HG03108 (cell line): ENCODE results near the gene FUBP1.
A peak's percentile ranks its signal among the peaks of the same experiment; 100 is the strongest.
"Not testable (repeated sequence)": the region's sequence is repeated elsewhere in the genome, so short reads cannot be mapped to it uniquely, and the experiment has no call there.

ENCODE experiments used
- ATAC-seq: cut with Tn5 transposase; IDR thresholded peaks from one replicate; pipeline ENCODE4 v1.9.1; 2021; ENCODE audit warnings: moderate library complexity; ENCODE audit not compliant: unreplicated experiment

FUBP1 gene

DNA sequence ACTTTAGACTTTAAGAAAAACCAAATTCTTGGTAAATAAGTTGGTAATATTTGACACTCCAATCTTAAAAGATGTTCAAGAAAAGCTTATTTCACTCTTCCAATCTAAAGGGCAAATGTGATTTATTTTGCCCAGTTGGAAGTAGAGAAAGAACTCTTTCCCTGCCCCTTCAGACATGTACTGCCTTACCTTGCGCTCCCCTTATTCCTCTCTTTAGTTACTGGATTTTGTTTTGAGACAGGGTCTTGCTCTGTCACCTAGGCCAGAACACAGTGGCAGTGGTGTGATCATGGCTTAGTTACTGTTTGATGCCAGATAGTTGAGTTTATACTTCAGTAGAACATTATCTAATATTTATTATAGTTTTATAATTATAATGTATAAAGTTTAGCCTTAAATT, 27.5 kb downstream of the FUBP1 start:
- no peak for ATAC-seq

DNA sequence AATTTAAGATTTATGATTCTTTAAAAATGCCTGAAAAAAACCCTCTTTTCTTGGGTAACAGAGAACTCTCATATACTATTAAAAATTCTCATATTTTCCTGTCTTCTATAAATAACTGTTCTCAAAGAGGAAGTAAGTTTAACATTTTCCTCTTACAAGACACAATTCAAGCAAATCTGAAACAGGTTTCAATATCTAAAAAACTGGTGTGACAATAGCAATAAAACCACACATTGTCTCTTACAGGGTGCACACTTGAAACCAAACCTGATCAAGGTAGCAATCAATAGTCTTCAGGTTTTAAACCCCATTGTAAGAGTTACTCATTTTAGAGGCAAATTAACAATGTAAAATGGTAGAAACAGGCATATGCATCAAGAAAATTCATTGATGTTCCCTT, 28.0 kb downstream of the FUBP1 start:
- ATAC-seq = peak; percentile 46

DNA sequence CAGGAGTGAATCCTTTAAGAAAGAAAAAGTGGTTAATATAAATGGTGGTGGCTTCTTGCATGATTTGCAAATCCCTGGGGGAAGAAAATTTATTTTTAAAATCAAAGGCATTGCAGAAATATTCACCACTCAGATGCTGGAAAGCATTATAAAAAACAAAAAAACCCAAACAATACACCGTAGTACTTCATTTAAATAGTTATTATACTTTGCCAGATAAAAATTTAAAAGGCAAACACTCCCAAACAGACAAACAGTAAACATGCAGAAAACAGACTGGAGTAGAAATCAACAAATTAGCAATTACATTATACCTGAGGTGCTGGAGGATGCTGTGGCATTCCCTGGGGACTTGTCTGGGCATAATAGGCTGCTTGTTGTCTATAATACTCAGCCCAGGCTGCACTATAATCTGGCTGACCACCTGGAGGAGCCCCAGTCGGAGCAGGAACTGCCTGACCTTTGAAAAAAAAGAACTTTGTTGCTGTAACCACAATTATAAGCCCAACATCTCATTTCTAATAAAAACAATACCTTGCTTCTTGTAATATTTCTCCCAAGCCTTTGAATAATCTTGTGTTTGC, 29.9 kb downstream of the FUBP1 start:
- no peak for ATAC-seq

DNA sequence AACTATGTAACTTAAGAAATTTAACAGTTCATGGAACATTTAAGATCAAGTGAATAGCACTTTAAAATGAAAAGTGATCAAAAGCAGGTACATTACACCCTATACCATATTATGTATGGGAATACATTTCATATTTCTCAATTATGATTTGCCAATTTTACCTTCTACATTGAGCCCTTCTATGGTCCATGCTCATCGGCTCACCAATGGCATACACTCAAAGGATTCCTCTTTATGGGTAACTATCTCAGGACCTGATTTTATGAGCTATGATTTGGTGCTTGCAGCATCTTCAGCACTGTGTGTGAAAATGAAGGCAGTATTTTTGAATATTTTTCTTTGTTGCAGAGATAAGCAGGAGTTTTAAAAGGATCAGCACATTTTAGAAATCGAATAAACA, 33.5 kb downstream of the FUBP1 start:
- no peak for ATAC-seq

DNA sequence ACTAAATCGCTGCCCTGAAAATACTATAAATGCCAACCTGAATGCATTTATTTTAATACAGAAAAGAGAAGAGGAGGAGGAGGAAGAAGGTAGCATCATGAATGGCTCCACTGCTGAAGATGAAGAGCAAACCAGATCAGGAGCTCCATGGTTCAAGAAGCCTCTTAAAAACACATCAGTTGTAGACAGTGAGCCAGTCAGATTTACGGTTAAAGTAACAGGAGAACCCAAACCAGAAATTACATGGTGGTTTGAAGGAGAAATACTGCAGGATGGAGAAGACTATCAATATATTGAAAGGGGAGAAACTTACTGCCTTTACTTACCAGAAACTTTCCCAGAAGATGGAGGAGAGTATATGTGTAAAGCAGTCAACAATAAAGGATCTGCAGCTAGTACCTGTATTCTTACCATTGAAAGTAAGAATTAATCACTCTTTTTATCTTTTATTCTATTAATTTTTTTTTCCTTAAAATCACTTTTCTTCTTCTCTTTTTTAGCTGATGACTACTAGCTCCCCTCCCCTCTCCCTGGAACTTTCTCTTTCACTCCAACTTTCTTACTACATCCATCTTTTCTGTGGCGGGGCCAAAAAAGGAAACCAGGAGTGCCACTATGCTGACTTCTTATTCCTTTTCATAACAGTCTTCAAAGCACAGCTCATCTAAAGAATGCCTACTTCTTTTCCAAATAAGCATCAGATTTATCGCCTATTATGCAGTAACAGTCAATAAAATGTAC, 36.3 kb downstream of the FUBP1 start:
- no peak for ATAC-seq

DNA sequence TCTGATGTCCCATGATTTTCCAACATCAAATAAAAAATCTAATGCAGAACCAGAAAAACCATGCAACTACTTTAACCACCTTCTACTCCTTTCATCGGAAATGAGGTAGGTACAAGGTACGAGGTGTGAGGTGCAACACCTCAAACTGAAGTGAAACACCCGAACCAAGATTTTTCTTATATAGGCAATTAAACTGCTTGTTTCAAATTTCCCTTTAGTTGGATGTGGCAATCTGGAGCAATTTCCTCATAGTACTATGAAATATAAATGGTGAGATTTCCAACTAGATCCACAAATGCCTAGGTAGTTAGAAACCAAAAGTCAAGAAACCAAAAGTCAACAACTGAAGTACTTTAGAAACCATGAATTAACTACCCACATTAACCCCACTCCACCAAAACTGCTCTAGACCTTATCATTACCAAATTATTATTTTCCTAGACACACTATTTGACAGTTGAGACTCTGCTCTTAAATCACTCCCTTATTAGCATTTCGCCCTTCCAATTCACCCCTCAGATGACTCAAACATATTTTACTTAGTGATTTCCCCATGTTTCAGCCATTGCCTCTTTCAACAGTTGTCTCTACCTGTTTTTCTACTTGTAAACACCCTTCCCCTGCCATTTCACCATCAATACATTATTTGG, 37.8 kb downstream of the FUBP1 start:
- no peak for ATAC-seq

DNA sequence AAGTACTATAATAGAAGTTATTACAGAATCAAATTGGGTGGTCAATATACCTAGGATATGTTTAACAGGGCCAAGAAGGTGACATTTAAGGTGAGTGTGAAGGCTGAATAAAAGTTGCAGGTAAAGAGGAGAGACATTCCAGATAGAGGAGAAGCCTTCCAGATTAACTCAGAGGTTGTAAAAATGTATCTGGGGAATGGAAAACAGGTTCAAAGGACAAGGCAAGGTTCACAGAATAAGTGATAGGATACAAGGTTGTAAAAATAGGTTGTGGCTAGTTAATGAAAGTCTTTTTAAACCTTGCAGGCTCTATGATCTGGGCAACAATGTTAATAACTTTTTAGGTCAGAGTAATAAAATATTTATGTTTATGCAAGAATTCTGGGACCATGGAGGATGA, 40.2 kb downstream of the FUBP1 start:
- no peak for ATAC-seq

DNA sequence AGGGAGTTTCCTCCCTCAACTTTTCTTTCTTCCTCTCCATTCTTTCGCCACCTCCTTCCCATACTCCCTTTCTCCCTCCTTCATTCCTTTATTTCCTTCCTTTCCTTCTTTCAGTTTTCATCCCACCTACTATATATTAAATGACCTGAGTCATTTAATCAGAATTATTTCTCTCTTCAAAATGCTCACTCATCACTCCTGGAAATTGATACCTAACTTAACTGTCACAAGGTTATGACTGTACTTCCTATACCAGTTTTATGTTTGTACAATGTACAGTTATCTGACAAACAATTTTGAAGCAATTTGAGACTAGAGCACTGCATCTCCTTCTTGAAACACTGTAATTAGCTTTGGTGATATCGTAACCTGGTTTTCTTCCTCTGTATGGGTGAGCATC, 49.1 kb downstream of the FUBP1 start:
- no peak for ATAC-seq

DNA sequence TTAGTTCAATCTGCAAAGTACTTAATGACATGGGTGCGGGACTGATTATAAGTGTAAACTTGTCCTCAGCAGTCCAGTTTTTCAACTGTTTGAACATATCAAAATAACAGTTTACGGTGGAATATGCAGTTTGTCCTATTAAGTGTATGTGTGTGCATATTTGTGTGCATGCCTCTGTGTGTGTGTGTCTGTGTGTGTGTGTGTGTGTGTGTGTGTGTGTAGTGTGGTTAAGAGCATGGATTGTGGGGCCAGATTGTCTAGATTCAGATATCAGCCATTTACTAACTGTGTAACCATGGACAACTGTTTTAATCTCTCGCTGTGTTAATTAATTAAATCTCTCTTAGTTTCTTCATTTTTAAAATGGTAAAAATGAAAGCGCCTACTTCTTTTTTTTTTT, 51.5 kb downstream of the FUBP1 start:
- ATAC-seq = no peak

DNA sequence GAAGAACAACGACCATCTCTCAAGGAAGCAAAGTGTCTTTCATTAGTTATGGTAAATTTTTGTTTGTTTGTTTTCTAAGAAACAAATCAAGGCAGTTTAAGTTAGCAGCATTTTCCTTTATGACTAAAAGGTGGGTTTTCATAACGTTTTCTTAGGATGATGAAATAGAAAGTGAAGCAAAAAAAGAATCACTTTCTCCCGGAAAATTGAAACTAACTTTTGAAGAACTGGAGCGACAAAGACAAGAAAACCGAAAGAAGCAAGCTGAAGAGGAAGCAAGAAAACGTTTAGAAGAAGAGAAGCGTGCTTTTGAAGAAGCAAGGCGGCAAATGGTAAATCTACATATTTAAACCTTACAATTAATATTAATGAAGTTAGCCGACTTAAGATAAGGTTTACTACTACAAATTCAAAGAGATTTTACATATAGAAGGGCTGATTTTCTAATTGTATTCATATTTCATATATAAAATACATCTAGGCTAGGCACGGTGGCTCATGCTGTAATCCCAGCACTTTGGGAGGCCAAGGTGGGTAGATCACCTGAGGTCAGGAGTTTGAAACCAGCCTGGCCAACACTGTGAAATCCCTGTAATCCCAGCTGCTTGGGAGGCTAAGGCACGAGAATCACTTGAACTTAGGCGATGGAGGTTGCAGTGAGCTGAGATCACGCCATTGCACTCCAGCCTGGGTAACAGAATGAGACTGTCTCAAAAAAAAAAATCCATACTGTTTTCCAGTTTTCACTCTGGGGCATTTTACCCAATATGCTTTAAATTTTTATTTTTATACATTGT, 52.1 kb downstream of the FUBP1 start:
- ATAC-seq = no peak

DNA sequence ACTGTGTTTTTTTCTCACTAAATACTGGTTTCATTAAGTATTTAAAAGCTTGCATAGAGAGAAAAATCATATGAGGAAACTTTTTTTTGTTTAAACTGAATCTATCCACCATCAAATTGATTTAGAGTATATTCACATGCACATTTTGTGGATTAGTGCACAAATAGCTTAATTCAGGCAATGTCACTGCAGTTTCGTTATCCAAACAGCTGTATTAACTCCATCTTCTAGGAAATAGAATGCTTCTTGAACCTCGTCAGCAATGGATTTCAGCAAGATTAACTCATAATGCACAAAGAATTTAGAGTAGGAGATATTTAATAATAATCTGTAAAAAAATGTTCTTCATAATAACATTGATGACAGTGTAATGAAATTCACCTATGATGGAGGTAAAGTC, 52.9 kb downstream of the FUBP1 start:
- ATAC-seq = no peak

DNA sequence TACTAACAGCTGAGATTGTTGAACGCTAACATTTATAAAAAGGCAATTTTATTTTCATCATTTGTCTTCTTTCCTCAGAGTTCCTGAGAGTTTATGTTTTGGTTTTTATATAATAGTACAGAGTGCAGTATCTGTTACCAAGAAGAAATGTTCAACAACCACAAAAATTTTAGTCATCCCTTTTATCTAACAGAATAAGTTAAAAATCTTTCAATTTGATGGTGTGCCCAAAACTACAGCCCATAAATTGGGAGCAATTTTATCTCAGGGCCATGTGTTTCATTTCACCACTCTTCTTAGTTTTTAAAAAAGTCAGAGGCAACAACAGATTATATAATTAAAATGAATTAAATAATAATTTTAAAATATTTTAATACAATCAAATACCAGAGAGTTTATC, 53.4 kb downstream of the FUBP1 start:
- no peak for ATAC-seq

DNA sequence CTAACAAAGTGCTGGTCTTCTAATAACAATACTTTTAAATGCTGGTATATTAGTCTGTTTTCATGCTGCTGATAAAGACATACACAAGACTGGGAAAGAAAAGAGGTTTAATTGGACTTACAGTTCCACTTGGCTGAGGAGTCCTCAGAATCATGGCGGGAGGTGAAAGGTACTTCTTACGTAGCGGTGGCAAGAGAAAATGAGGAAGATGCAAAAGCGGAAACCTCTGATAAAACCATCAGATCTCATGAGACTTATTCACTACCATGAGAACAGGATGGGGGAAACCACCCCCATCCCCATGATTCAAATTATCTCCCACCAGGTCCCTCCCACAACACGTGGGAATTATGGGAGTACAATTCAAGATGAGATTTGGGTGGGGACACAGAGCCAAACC, 60.0 kb downstream of the FUBP1 start:
- ATAC-seq = not testable (repeated sequence)

DNA sequence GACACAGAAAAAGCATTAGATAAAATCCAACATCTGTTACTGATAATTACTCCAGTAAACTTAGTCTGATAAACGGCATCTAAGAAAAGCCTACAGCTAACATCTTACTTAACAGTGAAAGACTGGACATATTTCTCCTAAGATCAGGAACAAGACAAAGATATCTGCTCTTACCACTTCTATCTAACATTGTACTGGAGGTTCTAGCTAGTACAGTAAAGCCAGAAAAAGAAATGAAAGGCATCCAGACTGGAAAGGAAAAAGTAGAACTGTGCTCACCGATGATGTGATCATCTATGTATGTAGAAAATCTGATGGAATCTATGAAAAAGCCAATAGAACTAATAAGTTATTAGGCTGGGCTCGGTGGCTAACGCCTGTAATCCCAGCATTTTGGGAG, 68.8 kb downstream of the FUBP1 start:
- no peak for ATAC-seq

DNA sequence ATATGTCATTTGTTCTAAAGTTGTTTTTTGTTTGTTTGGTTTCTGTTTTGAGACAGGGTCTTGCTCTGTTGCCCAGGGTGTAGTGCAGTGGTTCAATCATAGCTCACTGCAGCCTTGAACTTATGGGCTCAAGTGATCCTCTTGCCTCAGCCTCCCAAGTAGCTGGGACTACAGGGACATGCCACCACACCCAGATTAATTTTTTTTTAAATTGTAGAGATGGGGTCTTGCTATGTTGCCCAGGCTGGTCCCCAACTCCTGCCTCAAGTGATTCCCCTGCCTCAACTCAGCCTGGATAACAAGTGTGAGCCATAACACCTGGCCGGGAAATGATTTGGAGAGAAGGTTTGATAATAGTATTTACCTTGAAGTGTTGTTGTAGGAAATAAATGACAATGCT, 72.2 kb downstream of the FUBP1 start:
- no peak for ATAC-seq

DNA sequence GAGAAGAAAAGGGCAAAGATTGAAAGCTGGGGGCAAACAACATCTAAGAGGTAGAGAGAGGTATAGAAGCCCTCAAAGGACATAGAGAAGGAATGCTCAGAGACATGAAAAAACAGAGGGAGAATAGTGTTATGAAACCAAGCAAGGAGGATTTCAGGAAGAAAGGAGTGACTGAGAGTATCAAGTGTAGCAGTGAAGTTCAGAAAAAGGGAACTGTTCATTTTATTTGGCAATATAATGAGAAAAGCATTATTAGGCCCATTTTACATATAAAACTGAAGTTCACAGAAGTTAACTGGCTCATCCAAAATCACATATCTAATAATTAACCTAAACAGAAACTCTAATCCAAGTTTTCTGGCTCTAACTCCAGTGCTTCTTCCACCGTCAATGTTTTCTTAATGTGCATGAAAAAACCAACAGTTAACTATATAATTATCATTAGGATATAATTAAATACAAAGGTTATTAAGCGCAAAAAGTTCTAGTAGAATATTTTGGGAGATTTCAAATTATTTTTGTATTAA, 72.8 kb downstream of the FUBP1 start:
- ATAC-seq = no peak

DNA sequence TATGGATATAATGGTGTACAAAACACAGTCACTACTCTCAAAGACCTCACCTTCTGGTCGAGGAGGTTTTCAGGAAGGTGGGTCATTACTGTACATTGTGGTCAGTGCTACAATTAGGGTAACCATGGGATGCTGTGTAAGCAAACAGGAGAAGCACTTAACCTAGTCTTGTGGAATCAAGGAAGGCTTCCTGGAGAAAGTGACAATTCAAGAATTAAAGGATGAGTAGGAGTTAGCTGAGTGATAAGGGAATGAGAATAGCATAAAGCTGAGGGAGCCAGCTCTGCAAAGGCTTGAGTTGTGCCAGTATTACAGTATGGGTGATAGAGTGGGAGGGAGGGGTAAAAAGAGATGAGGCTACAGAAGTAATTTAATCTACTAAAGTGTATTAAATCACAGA, 73.3 kb downstream of the FUBP1 start:
- no peak for ATAC-seq

DNA sequence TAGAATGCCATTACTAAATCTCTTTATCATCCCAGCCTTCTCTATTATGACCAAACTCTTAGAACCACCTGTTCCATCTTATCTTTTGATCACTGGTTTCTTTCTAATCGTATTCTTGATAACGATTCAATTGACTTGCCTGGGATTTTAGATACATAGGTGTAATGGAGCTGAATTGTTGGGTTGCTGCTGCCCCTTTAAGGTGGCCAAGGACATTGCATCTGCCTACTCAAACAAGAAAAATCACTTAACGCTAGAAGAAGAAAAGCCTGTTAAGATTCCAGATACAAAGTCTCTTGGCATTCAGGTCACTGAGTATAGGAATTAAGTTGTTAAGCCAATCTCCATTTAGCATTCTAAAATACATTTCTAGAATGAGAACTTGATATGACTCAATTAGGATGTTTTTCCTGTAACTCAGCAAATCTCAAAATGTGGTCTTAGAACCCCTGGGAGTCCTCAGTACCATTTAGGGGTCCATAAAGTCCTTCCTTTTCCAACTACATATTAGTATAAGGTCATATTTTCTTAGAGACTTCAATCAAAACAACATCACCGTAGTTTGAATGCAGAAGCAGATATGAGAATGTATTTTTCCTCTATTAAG, 78.1 kb downstream of the FUBP1 start:
- no peak for ATAC-seq

DNA sequence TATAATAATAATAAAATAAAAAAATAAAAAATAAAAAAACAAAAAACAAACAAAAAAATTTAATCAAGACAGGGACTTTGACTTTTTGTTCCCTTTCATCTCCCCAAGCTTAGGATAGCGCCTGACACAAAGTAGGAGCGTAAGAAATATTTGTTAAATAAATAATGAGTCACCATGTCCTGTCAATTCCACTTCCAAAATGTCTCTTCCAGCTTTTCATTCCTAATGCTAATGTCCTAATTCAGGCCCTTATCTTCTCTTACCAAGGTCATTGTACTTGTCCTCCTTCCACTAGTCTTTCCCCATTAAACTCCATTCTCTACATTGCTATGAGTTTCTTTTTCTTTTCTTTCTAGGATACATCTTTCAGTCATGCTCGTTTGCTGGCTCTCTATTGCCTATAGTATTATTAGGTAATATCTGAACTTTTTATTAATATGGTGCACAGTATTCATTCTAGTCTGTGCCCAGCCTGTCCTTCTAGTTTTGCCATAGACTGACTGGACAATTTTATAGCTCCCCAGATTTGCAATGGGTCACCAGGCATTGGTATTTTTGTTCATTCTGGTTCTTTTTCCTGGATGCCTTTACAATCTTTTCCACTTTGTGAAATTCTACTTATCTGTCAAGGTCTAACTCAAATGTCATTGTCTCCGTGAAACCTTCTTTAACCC, 79.1 kb downstream of the FUBP1 start:
- ATAC-seq = no peak
